ENCODE data around the gene USP24.
"Not testable (repeated sequence)": the region's sequence is repeated elsewhere in the genome, so short reads cannot be mapped to it uniquely, and the experiment has no call there.

The USP24 gene

DNA sequence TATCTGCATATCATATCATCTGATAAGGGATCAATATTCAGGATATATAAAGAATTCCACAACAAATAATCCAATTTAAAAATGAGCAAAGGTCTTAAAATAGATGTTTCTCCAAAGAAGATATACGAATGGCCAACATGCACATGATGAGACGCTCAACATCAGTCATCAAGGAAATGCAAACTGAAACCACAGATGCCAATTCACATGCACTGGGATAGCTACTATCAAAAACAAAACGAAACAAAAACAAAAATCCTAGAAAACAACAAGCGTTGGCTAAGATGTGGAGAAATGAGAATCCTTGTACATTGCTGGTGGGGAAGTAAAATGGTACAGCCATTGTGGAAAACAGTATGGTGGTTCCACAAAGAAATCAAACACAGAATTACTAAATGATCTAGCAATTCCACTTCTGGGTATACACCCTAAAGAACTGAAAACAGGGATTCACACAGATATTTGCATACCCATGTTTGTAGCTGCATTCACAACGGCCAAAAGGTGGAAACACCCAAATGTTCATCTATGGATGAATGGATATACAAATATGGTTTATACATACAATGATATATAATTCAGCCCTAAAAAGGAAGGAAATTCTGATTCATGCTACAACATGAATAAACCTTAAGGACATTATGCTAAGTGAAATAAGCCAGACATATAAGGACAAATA lies 96.4 kb downstream of the USP24 start:
- Mint-ChIP-seq H3K4me1 (ENCODE audit: low read depth) (no peaks in the 10 kb centered on the region), H3K36me3 (ENCODE audit: low read depth) (peaks cover 91% of the 10 kb centered on the region), H3K9me3 (peaks cover under 1% of the 10 kb centered on the region), H3K4me3 (no peak overlapping the region), H3K27me3 (no peaks in the 10 kb centered on the region), H3K27ac (peak overlapping the region; percentile 50)

DNA sequence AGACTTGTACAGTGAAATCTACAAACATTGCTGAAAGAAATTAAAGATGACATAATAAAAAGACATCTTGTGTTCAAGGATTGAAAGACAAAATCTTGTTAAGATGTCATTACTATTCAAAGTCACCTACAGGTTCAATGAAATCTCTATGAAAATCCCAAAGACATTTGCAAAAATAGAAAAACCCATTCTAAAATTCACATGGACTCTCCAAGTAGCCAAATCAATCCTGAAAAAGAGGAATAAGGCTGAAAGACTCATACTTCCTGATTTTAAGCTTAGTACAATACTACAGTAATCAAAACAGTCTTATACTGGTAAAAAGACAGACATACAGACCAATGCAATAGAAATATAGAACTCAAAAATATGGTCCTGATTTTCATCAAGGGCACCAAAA lies 97.2 kb downstream of the USP24 start:
- Mint-ChIP-seq H3K4me3 (no peak overlapping the region), H3K9me3 (peaks cover 7% of the 10 kb centered on the region), H3K36me3 (ENCODE audit: low read depth) (peaks cover 91% of the 10 kb centered on the region), H3K27me3 (no peaks in the 10 kb centered on the region), H3K27ac (no peak overlapping the region), H3K4me1 (ENCODE audit: low read depth) (no peaks in the 10 kb centered on the region)

DNA sequence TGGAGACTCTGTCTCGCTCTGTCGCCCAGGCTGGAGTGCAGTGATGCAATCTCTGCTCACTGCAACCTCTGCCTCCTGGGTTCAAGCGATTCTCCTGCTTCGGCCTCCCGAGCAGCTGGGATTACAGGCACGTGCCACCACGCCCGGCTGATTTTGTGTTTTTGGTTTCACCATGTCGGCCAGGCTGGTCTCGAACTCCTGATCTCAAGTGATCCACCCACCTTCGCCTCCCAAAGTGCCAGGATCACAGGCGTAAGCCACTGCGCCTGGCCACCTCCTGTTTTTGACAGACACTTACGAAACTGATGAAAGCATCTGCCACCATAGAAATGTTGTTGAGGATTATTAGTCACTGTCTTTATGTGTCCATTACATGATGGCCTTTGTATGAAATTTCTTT lies 106.2 kb downstream of the USP24 start:
- H3K4me1 Mint-ChIP-seq (ENCODE audit: low read depth); H3K27me3 Mint-ChIP-seq; H3K9me3 Mint-ChIP-seq; H3K27ac Mint-ChIP-seq; H3K4me3 Mint-ChIP-seq: not testable (repeated sequence)
- H3K36me3 Mint-ChIP-seq (ENCODE audit: low read depth): peaks cover 82% of the 10 kb centered on the region

DNA sequence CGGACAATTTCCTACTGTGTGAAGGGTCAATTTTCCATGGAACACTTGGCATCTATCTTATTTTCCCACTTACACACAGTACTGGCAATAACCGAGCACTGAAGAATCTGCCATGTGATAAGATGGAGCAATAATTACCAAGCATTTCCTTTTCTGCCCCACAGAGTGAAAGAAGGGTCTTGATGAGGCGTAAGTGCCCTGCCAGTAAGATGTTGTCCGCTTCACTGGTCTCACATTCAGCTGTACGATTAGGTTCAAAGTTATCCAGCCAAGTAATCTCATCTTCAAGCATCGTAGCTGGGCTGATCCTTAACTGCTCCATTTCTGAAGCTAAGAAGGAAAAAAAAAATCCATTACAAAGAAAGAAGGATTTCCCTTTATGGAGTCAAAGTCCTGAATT lies 108.1 kb downstream of the USP24 start:
- Mint-ChIP-seq H3K9me3 (no peaks in the 10 kb centered on the region), H3K36me3 (ENCODE audit: low read depth) (peaks cover 79% of the 10 kb centered on the region), H3K4me3 (no peak overlapping the region), H3K27me3 (no peaks in the 10 kb centered on the region), H3K4me1 (ENCODE audit: low read depth) (no peaks in the 10 kb centered on the region), H3K27ac (no peak overlapping the region)

DNA sequence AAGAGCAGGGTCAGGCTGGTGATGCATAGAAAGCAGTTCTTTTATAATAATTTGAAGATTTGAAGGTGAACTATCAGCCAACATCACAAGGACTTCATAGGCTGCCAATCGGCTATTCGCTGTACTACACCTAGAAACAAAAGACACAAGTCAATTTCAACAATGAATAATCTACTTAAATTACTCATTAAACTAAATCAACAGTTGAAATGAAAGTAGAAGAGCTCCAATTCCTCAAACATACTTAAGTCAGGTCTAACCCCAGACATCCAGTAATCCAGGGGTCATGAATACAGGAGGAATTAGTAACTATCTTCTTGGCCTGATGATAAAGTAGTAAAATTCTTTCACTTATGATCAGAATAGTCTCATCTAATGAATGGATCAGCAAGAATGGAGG lies 111.3 kb downstream of the USP24 start:
- H3K27ac Mint-ChIP-seq: no peak overlapping the region
- no peaks in the 10 kb centered on the region for H3K9me3 Mint-ChIP-seq
- peaks cover 79% of the 10 kb centered on the region for H3K36me3 Mint-ChIP-seq (ENCODE audit: low read depth)
- no peaks in the 10 kb centered on the region for H3K27me3 Mint-ChIP-seq
- no peak overlapping the region for H3K4me3 Mint-ChIP-seq
- H3K4me1 Mint-ChIP-seq (ENCODE audit: low read depth): no peaks in the 10 kb centered on the region

DNA sequence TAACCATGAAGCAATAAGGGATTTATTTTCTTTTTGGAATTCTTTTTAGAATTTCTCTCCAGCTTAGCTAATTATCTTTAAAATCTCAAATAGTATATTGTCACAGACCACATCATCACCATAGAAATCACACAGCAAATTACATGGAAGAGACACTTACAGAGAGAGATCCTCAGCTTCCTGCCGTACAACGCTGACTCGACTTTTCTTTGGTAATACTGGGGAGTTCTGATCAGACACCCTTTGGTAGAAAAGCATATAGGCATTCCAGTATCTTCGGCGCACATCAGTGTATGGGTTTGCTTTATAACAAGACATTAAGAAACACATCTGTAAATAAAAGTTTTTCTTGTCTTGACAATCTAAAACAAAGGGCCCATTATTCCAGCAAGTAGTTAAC lies 120.1 kb downstream of the USP24 start:
- no peaks in the 10 kb centered on the region for H3K4me1 Mint-ChIP-seq (ENCODE audit: low read depth)
- H3K27ac Mint-ChIP-seq: no peak overlapping the region
- no peaks in the 10 kb centered on the region for H3K27me3 Mint-ChIP-seq
- H3K4me3 Mint-ChIP-seq: no peak overlapping the region
- H3K36me3 Mint-ChIP-seq (ENCODE audit: low read depth): peaks cover 90% of the 10 kb centered on the region
- no peaks in the 10 kb centered on the region for H3K9me3 Mint-ChIP-seq

DNA sequence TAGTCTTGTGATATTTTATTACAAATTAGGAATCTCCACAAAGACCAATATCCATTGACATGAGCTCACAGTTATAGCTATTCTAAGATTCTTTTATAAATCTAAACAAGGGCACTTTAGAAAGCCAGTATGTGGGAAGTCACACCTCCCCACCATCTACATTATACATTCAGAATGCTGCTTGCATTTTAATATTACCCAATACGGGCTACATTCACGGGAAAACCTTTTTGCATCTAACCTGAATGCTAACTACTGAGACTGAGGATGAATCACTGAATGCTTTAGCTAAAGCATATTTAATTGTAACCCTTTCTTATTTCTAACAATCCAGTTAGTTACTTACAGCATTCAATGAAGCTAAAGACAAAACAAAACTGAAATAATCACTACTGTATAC lies 122.7 kb downstream of the USP24 start:
- no peak overlapping the region for H3K4me3 Mint-ChIP-seq
- peaks cover 88% of the 10 kb centered on the region for H3K36me3 Mint-ChIP-seq (ENCODE audit: low read depth)
- no peaks in the 10 kb centered on the region for H3K9me3 Mint-ChIP-seq
- no peaks in the 10 kb centered on the region for H3K27me3 Mint-ChIP-seq
- H3K27ac Mint-ChIP-seq: no peak overlapping the region
- H3K4me1 Mint-ChIP-seq (ENCODE audit: low read depth): peaks cover 9% of the 10 kb centered on the region

DNA sequence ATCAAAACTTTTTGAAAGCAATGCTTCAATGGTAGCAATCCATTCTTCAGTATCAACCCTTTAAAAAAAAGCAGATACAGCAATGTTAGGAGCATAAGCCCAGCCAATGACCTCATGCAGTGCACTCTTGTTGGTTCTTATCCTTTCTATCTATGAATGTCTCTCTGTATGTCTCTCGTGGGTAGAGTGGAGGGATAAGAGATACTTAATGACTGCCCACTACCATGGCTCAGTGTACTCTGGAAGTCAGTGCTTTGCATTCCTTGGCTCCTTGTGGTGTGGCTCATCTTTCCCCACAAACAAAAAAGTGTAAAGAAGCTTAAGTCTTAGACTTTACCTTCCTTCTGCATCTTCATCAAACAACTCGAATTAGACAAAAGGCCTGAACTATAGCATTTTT lies 125.5 kb downstream of the USP24 start:
- Mint-ChIP-seq H3K36me3 (ENCODE audit: low read depth) (peaks cover 79% of the 10 kb centered on the region), H3K4me1 (ENCODE audit: low read depth) (peaks cover 9% of the 10 kb centered on the region), H3K27ac (no peak overlapping the region), H3K27me3 (no peaks in the 10 kb centered on the region), H3K4me3 (no peak overlapping the region), H3K9me3 (no peaks in the 10 kb centered on the region)

DNA sequence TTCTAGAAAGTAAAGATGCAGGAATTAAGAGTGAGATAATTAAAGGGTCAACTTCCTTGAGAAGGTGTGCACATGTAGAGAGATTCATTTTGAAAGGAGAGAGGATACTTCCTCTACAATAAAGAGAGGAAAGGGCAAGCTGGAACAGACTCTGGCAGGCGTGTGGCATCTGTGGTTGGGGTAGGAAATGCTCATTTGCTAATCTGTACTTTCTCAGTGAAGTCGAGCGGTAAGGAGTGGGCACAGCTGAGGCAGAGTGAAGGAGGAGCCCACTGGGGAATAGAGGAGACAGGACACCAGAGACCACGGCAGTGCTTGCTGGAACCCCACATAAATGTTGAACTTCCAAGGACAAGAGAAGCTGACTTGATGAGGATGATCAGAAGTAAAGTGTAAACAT lies 126.8 kb downstream of the USP24 start:
- Mint-ChIP-seq H3K36me3 (ENCODE audit: low read depth) (peaks cover 79% of the 10 kb centered on the region), H3K27ac (peak overlapping the region; percentile 78), H3K4me3 (no peak overlapping the region), H3K27me3 (no peaks in the 10 kb centered on the region), H3K4me1 (ENCODE audit: low read depth) (peaks cover 9% of the 10 kb centered on the region), H3K9me3 (no peaks in the 10 kb centered on the region)

DNA sequence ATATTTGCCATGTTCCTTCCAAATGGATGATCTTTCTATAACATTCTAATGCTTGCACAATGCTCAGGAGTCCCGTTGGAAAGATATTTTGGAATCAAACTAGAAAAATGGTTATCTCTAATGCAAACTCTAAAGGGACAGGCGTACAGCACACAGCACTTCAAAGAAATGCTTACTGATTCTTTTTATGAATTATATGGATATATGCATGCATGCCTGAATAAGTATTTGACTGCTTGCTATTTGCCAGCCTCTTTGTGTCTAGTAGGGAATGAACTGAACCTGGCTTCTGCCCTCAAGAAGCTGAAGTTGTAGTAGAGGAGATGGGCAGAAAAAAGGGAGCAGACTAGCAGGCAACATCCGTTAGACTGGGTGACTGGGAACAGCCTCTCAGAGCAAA lies 127.7 kb downstream of the USP24 start:
- no peak overlapping the region for H3K4me3 Mint-ChIP-seq
- peaks cover 80% of the 10 kb centered on the region for H3K36me3 Mint-ChIP-seq (ENCODE audit: low read depth)
- no peak overlapping the region for H3K27ac Mint-ChIP-seq

DNA sequence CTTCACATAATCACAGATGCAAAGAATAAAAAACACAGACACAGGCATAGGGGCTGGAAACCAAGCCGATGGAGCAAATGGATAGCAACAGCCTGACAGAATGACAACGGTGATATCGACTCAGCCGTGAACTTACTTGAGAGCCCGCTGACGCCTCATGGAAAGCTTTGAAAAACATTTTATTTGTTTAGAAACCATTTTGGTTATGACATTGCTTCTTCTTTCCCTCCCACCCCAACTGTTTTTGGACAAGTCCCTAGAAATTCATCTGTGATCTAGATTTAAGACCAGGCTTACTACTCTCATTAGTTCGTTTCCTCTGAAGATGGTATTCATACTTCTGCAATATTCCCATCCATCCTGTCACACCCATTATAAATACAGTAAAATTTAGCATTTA lies 130.9 kb downstream of the USP24 start:
- H3K4me3 Mint-ChIP-seq: no peak overlapping the region
- no peaks in the 10 kb centered on the region for H3K27me3 Mint-ChIP-seq
- no peak overlapping the region for H3K27ac Mint-ChIP-seq
- H3K36me3 Mint-ChIP-seq (ENCODE audit: low read depth): peaks cover 80% of the 10 kb centered on the region
- H3K4me1 Mint-ChIP-seq (ENCODE audit: low read depth): peaks cover 9% of the 10 kb centered on the region
- no peaks in the 10 kb centered on the region for H3K9me3 Mint-ChIP-seq

More for the DNA sequence above, 127.7 kb downstream of the USP24 start:
- Mint-ChIP-seq H3K27me3 (no peaks in the 10 kb centered on the region), H3K9me3 (no peaks in the 10 kb centered on the region), H3K4me1 (ENCODE audit: low read depth) (peaks cover 9% of the 10 kb centered on the region)

DNA sequence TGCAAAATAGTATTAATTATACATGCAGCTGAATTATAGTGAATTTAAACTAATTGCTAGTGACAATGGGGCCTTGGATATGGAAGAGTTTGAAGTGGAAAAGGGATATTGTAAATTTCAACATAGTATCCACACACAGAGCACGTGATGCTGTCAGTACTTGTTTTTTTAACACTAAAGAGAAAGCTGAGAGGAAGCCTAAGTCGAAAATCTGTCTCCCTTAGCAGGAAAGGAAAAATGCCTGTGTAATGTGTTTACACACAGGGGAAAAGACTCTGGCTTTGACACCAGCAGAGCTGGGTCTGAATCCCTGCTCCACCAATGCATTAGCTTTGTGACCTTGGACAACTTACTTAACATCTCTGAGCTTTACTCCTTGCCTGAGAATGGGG lies 133.3 kb downstream of the USP24 start:
- Mint-ChIP-seq H3K36me3 (ENCODE audit: low read depth) (peaks cover 86% of the 10 kb centered on the region), H3K4me3 (no peak overlapping the region), H3K9me3 (no peaks in the 10 kb centered on the region), H3K27ac (peak overlapping the region; percentile 58), H3K4me1 (ENCODE audit: low read depth) (no peaks in the 10 kb centered on the region), H3K27me3 (no peaks in the 10 kb centered on the region)

DNA sequence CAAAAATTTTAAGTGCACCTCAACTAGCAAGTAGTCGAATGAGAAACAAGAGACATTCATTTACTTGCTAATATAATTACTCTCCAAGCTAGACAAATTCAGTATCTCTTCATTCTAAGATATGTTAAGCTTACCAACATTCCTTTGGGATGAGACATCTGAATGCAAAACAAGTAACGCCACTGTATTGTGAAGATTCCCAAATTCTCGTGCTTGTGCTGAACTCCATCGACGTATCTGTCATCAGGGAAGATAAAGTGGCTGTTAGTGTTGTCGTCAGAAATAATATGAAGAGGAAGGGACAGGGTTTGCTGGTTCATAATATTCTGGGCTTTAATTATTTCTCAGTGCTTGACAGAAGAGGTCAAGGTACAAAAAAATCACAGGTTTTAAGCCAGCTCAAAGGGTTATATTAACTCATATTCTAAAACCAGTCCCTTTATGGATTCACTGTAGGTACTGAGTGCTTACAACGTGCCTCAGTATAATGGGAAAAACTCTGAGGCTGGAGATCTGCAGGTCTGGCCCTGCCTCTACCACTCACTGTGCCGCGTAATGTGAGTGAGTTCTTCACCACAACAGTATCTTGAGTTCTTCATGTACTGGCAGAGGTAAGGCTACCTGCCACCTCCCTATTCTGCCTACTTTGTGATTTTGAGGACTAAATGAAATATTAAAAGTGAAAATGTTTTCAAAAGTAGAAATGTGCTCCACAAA lies 133.8 kb downstream of the USP24 start:
- H3K9me3 Mint-ChIP-seq: no peaks in the 10 kb centered on the region
- H3K4me3 Mint-ChIP-seq: no peak overlapping the region
- no peaks in the 10 kb centered on the region for H3K27me3 Mint-ChIP-seq
- no peaks in the 10 kb centered on the region for H3K4me1 Mint-ChIP-seq (ENCODE audit: low read depth)
- H3K36me3 Mint-ChIP-seq (ENCODE audit: low read depth): peaks cover 89% of the 10 kb centered on the region
- H3K27ac Mint-ChIP-seq: peak overlapping the region; percentile 58

DNA sequence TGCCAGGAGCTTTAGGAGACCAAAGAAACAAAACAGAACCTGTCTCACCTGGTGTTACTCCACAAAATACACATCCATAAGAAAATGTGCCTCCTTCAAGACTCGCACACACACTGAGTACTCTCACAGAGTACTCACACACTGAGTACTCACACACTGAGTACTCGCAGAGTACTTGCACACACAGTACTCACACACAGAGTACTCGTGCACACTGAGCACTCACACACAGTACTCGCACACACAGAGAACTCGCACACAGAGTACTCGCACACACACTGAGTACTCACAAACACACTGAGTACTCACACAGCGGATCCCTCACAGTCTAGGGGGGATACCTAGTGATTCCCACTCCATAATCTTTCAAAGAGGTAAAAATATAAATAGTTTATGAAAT lies 135.5 kb downstream of the USP24 start:
- H3K27me3 Mint-ChIP-seq: no peaks in the 10 kb centered on the region
- no peaks in the 10 kb centered on the region for H3K9me3 Mint-ChIP-seq
- no peaks in the 10 kb centered on the region for H3K4me1 Mint-ChIP-seq (ENCODE audit: low read depth)
- no peak overlapping the region for H3K27ac Mint-ChIP-seq
- H3K36me3 Mint-ChIP-seq (ENCODE audit: low read depth): peaks cover 89% of the 10 kb centered on the region
- H3K4me3 Mint-ChIP-seq: no peak overlapping the region

DNA sequence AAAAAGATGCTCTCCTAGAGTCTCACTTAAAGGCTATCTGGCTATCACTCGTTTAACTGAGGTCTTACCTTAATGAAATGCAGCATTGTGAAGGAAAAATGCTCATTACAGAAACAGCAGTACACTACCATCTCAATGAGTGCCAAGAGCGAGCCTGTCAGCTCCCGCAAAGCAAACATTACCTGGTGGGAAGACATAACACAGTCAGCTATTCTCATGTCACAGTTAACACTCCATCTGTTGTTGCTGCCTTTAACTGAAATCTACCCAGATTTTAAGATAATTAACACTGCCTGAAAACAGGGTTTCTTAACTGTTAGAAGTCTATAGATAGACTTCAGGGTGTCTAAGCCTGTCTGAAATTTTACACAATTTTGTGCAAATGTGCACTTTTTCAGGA lies 136.7 kb downstream of the USP24 start:
- Mint-ChIP-seq H3K4me3 (no peak overlapping the region), H3K36me3 (ENCODE audit: low read depth) (peaks cover 89% of the 10 kb centered on the region), H3K9me3 (no peaks in the 10 kb centered on the region), H3K27ac (no peak overlapping the region), H3K27me3 (no peaks in the 10 kb centered on the region), H3K4me1 (ENCODE audit: low read depth) (peaks cover 7% of the 10 kb centered on the region)

DNA sequence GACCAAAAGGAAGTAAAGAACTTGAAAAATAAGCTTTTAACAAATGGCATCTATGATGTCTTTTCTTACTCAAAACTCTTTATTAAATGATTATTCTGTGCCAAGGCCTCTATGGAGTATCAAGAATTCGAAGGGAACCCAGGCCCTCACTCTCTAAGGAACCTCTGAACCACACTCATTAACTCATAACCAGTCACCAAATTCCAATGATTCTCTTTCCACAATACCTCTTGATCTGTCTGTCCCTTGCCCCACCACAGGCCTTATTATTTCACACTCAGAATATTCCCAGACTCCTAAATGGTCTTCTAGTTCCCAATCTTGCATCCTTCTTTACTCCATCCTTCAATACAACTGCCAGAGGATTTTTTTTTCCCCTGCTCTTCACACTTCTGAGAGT lies 138.8 kb downstream of the USP24 start:
- Mint-ChIP-seq H3K27me3 (no peaks in the 10 kb centered on the region), H3K4me3 (no peak overlapping the region), H3K27ac (no peak overlapping the region), H3K9me3 (no peaks in the 10 kb centered on the region), H3K4me1 (ENCODE audit: low read depth) (peaks cover 27% of the 10 kb centered on the region), H3K36me3 (ENCODE audit: low read depth) (peaks cover 93% of the 10 kb centered on the region)
